PC-9 (cell line): ENCODE results near the gene TUBGCP2.

Source experiments
- EZH2 ChIP-seq: fragments of 200-600 bp; sonication (generic); IDR thresholded peaks from 2 replicates; pipeline ENCODE4 v1.8.0; 2017; ENCODE audit warnings: antibody characterized with exemption, low read depth
- TF ChIP-seq, protein P1 (sequence below): fragments of 200-600 bp; sonication (generic); conservative IDR thresholded peaks from 2 replicates; pipeline ENCODE4 v1.6.1; 2017; ENCODE audit warnings: mixed run types, antibody characterized with exemption, mild to moderate bottlenecking, moderate library complexity

DNA sequence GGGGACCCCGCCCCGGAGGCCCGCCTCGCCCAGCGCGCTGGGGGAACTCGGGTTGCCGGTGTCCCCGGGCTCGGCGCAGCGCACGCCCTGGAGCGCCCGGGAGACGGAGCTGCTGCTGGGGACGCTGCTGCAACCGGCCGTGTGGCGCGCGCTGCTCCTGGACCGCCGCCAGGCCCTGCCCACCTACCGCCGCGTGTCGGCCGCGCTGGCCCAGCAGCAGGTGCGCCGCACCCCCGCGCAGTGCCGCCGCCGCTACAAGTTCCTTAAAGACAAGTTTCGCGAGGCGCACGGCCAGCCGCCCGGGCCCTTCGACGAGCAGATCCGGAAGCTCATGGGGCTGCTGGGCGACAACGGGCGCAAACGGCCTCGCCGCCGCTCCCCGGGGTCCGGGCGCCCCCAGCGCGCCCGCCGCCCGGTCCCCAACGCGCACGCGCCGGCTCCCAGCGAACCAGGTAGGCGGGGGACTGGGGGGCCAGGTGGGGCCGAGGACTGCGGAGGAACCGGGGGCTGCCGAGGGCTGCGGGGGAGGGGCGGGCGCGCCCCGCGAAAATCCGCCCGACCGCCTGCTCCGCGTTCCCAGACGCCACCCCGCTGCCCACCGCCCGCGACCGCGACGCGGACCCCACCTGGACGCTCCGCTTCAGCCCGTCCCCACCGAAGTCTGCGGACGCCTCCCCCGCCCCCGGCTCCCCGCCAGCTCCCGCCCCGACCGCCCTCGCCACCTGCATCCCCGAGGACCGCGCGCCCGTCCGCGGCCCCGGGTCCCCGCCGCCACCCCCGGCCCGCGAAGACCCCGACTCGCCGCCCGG, 78.1 kb downstream of the TUBGCP2 start:
- TF ChIP-seq, protein P1, sequence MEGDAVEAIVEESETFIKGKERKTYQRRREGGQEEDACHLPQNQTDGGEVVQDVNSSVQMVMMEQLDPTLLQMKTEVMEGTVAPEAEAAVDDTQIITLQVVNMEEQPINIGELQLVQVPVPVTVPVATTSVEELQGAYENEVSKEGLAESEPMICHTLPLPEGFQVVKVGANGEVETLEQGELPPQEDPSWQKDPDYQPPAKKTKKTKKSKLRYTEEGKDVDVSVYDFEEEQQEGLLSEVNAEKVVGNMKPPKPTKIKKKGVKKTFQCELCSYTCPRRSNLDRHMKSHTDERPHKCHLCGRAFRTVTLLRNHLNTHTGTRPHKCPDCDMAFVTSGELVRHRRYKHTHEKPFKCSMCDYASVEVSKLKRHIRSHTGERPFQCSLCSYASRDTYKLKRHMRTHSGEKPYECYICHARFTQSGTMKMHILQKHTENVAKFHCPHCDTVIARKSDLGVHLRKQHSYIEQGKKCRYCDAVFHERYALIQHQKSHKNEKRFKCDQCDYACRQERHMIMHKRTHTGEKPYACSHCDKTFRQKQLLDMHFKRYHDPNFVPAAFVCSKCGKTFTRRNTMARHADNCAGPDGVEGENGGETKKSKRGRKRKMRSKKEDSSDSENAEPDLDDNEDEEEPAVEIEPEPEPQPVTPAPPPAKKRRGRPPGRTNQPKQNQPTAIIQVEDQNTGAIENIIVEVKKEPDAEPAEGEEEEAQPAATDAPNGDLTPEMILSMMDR: no peak
- TF ChIP-seq EZH2: no peak
